Measurements from ENCODE around the gene KCTD5. TPM values are rescaled to one million over a fixed set of nuclear protein-coding genes. Genes with fewer than 3 reads are reported as not detected.

The KCTD5 gene
- total RNA-seq, 1 donor from 2014 or later = 21.6 TPM

DNA sequence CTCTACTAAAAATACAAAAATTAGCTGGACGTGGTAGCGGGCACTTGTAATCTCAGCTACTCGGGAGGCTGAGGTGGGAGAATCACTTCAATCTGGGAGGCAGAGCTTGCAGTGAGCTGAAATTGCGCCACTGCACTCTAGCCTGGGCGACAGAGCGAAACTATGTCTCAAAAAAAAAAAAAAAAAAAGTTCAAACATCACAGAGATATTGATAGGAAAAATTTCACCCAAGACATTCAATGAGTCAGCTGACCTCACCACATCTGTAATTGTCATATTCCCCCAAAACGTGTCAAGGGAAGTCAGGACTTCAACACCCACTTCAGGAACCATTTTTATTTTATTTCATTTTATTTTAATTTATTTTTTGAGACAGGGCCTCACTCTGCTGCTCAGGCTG lies 45.7 kb downstream of the KCTD5 start:
- no peak for TF ChIP-seq EZH2 (IDR thresholded peaks at IDR 0.05)
- H3K27ac ChIP-seq = no peak overlapping the region
- H3K4me3 ChIP-seq = no peak overlapping the region
- DNase-seq (ENCODE audit: low spot score) = no peak
- Mint-ChIP-seq H3K4me1 (no peaks in the 10 kb centered on the region), H3K36me3 (no peaks in the 10 kb centered on the region), H3K9me3 (no peaks in the 10 kb centered on the region), H3K4me3 (no peak overlapping the region), H3K27me3 (ENCODE audit: insufficient read depth, low read depth) (peaks cover 2% of the 10 kb centered on the region), H3K27ac (no peak overlapping the region)
- H2AFZ ChIP-seq (replicated peaks) = no peak overlapping the region
- no peak overlapping the region for H3K9ac ChIP-seq
- H3K4me2 ChIP-seq = no peak overlapping the region
- H4K20me1 ChIP-seq (ENCODE audit: low read depth) = no peaks in the 10 kb centered on the region
- H3F3A ChIP-seq (ENCODE audit: low read depth) = no peaks in the 10 kb centered on the region
- no peaks in the 10 kb centered on the region for H3K27me3 ChIP-seq
- H3K9me3 ChIP-seq (ENCODE audit: low read depth) = no peaks in the 10 kb centered on the region
- H3K4me1 ChIP-seq = no peaks in the 10 kb centered on the region
- no peaks in the 10 kb centered on the region for H3K79me2 ChIP-seq (ENCODE audit: low read depth)
- H3K36me3 ChIP-seq = no peaks in the 10 kb centered on the region

DNA sequence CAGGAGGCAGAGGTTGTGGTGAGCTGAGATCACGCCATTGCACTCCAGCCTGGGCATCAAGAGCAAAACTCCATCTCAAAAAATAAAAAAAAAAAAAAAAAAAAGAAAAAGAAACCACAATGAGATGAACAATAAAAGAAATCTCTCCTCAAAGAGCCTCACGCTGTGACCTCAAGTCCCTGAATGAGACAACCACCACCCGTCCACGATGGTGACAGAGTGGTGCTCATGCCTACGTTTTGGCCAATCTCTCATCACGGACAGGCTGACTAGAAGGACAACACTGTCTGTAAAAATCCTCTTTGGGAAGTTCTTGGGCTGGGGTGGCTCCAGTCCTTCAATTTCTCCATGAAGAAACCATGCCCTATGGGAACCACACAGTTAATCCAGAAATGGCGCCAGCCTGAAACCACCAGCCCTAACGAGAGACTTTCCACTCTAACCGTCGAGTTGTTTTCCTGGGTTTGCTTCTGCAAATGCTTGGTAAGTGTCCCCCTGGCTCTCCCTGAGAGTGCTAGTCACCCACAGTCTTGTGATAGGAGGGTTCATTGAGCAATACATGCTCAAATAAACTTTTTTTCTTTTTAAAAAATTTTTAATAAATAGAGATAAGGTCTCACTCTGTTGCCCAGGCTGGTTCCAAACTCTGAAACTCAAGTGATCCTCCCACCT lies 52.7 kb downstream of the KCTD5 start:
- Mint-ChIP-seq H3K36me3 (no peaks in the 10 kb centered on the region), H3K27me3 (ENCODE audit: insufficient read depth, low read depth) (peaks cover 2% of the 10 kb centered on the region), H3K27ac (no peak overlapping the region), H3K9me3 (no peaks in the 10 kb centered on the region), H3K4me1 (peaks cover 3% of the 10 kb centered on the region), H3K4me3 (no peak overlapping the region)
- no peaks in the 10 kb centered on the region for H3K36me3 ChIP-seq
- no peaks in the 10 kb centered on the region for H3K27me3 ChIP-seq
- H3K79me2 ChIP-seq (ENCODE audit: low read depth) = no peaks in the 10 kb centered on the region
- DNase-seq (ENCODE audit: low spot score) = no peak
- H3K9ac ChIP-seq = no peak overlapping the region
- H2AFZ ChIP-seq (replicated peaks) = no peak overlapping the region
- H3K4me1 ChIP-seq = peaks cover 3% of the 10 kb centered on the region
- H4K20me1 ChIP-seq (ENCODE audit: low read depth) = no peaks in the 10 kb centered on the region
- no peak overlapping the region for H3K4me3 ChIP-seq
- no peaks in the 10 kb centered on the region for H3K9me3 ChIP-seq (ENCODE audit: low read depth)
- H3K27ac ChIP-seq = no peak overlapping the region
- no peaks in the 10 kb centered on the region for H3F3A ChIP-seq (ENCODE audit: low read depth)
- H3K4me2 ChIP-seq = no peak overlapping the region
- TF ChIP-seq EZH2 (IDR thresholded peaks at IDR 0.05) = no peak
- TF ChIP-seq, protein P1, sequence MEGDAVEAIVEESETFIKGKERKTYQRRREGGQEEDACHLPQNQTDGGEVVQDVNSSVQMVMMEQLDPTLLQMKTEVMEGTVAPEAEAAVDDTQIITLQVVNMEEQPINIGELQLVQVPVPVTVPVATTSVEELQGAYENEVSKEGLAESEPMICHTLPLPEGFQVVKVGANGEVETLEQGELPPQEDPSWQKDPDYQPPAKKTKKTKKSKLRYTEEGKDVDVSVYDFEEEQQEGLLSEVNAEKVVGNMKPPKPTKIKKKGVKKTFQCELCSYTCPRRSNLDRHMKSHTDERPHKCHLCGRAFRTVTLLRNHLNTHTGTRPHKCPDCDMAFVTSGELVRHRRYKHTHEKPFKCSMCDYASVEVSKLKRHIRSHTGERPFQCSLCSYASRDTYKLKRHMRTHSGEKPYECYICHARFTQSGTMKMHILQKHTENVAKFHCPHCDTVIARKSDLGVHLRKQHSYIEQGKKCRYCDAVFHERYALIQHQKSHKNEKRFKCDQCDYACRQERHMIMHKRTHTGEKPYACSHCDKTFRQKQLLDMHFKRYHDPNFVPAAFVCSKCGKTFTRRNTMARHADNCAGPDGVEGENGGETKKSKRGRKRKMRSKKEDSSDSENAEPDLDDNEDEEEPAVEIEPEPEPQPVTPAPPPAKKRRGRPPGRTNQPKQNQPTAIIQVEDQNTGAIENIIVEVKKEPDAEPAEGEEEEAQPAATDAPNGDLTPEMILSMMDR (IDR thresholded peaks at IDR 0.05) = no peak
- no peak for TF ChIP-seq EZH2phosphoT487 (IDR thresholded peaks at IDR 0.05)

DNA sequence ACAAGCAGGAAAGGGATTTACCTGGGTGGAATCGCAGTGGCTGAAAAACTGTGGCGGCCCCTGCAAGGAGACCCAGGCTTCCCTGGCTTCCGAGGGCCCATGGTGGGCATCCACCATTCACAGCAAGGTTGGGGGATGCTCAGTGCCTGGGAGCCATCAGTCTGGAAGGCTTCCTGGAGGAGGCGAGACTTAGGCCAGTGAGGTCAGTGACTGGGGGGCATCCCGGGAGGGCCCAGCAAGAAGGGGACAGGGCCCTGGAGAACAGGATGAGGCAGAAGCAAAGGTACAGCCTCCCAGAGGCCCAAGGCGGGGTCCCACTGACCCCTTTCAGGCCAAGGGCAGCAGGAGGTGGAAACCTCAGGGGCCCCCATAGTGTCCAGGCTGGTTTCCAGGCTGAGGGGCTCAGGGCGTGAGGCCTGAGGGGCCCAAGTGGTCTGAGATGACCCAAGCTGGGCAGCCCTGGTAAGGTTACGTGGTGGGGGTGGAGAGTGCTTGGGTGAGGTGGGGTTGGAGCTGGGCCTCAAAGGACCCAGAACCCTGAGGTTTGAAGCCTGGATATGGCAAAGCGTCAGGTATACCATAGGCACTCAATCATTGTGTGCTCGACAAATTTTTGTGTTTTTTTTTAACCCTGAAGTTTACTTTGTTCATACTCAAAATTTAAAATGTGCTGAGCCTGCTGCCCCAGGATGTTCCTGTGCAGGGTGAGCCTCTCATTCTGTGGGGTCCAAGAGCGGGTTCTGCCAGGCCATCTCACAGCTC lies 54.3 kb downstream of the KCTD5 start:
- Histone ChIP-seq H4K20me1 (ENCODE audit: low read depth) (no peaks in the 10 kb centered on the region), H3K4me3 (no peak overlapping the region), H3K79me2 (ENCODE audit: low read depth) (no peaks in the 10 kb centered on the region), H3K4me2 (no peak overlapping the region), H3K27ac (no peak overlapping the region), H2AFZ (replicated peaks) (no peak overlapping the region), H3K9ac (no peak overlapping the region), H3K9me3 (ENCODE audit: low read depth) (no peaks in the 10 kb centered on the region), H3K4me1 (peaks cover 3% of the 10 kb centered on the region), H3F3A (ENCODE audit: low read depth) (no peaks in the 10 kb centered on the region), H3K27me3 (no peaks in the 10 kb centered on the region), H3K36me3 (no peaks in the 10 kb centered on the region)
- Mint-ChIP-seq H3K27ac (peak overlapping the region; percentile 42), H3K4me1 (peaks cover 3% of the 10 kb centered on the region), H3K9me3 (no peaks in the 10 kb centered on the region), H3K27me3 (ENCODE audit: insufficient read depth, low read depth) (no peaks in the 10 kb centered on the region), H3K36me3 (no peaks in the 10 kb centered on the region), H3K4me3 (no peak overlapping the region)
- no peak for TF ChIP-seq EZH2phosphoT487 (IDR thresholded peaks at IDR 0.05)
- TF ChIP-seq, protein P1 (IDR thresholded peaks at IDR 0.05) = no peak
- TF ChIP-seq EZH2 (IDR thresholded peaks at IDR 0.05) = no peak
- DNase-seq (ENCODE audit: low spot score) = no peak

DNA sequence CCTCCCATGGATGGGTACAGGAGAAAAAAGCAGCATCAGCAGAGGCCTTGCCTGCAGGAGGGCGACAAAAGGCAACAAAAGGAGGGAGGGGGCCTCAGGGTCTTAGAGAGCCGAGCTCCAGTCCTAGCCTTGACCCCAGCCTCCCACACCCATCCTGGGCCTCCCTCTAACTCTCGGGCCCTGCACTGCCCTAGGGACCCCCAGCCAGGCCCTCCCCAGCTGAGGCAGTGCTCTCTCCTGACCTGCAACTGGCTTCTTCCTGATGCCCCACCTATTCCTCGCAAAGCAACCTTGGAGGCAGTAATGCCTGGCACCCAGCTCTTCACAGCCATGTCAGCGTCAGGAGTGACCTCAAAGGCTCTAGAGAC lies 54.9 kb downstream of the KCTD5 start:
- H3K4me2 ChIP-seq = no peak overlapping the region
- H3K27ac ChIP-seq = no peak overlapping the region
- H3K27me3 ChIP-seq = no peaks in the 10 kb centered on the region
- H3K9ac ChIP-seq = no peak overlapping the region
- no peak for DNase-seq (ENCODE audit: low spot score)
- no peak overlapping the region for H3K27ac Mint-ChIP-seq
- H3K9me3 ChIP-seq (ENCODE audit: low read depth) = no peaks in the 10 kb centered on the region
- H3K9me3 Mint-ChIP-seq = no peaks in the 10 kb centered on the region
- no peaks in the 10 kb centered on the region for H3K36me3 Mint-ChIP-seq
- no peak overlapping the region for H2AFZ ChIP-seq (replicated peaks)
- H3K4me3 Mint-ChIP-seq = no peak overlapping the region
- H3K27me3 Mint-ChIP-seq (ENCODE audit: insufficient read depth, low read depth) = no peaks in the 10 kb centered on the region
- no peak overlapping the region for H3K4me3 ChIP-seq
- TF ChIP-seq, protein P1 (IDR thresholded peaks at IDR 0.05) = no peak
- TF ChIP-seq EZH2 (IDR thresholded peaks at IDR 0.05) (no peak), EZH2phosphoT487 (IDR thresholded peaks at IDR 0.05) (no peak)
- peaks cover 3% of the 10 kb centered on the region for H3K4me1 Mint-ChIP-seq
- no peaks in the 10 kb centered on the region for H3K36me3 ChIP-seq
- H4K20me1 ChIP-seq (ENCODE audit: low read depth) = no peaks in the 10 kb centered on the region
- no peaks in the 10 kb centered on the region for H3F3A ChIP-seq (ENCODE audit: low read depth)
- peaks cover 3% of the 10 kb centered on the region for H3K4me1 ChIP-seq
- no peaks in the 10 kb centered on the region for H3K79me2 ChIP-seq (ENCODE audit: low read depth)

Measured in neural progenitor cell (in vitro differentiated cells).